DOHH2 (cell line): ENCODE measurements around the gene PDE8B.

ENCODE experiments used
- H3F3A ChIP-seq: fragments of 200-600 bp; sonication (generic), shearing (Covaris generic); 2 replicates; pipeline ENCODE4 v1.6.0; 2016; ENCODE audit warnings: antibody characterized with exemption, mild to moderate bottlenecking; ENCODE audit not compliant: control insufficient read depth, insufficient read depth
- H3K27ac ChIP-seq: fragments of 200-600 bp; sonication (generic); 2 replicates; pipeline ENCODE4 v1.5.1; 2014; ENCODE audit warnings: low read depth, mild to moderate bottlenecking, low read length, moderate library complexity
- H3K27me3 ChIP-seq: fragments of 200-600 bp; sonication (generic); 2 replicates; pipeline ENCODE4 v1.6.1; 2014; ENCODE audit warnings: mild to moderate bottlenecking, low read length, mixed read lengths; ENCODE audit not compliant: control insufficient read depth
- H3K36me3 ChIP-seq: fragments of 200-600 bp; sonication (generic); 2 replicates; pipeline ENCODE4 v1.6.1; 2014; ENCODE audit warnings: mild to moderate bottlenecking, low read length, moderate library complexity, mixed read lengths; ENCODE audit not compliant: control insufficient read depth
- H3K4me1 ChIP-seq: fragments of 200-600 bp; sonication (generic); 2 replicates; pipeline ENCODE4 v1.6.1; 2014; ENCODE audit warnings: mild to moderate bottlenecking, low read length, mixed read lengths; ENCODE audit not compliant: control insufficient read depth
- H3K4me2 ChIP-seq: fragments of 200-600 bp; sonication (generic); 2 replicates; pipeline ENCODE4 v1.6.0; 2014; ENCODE audit warnings: mild to moderate bottlenecking, low read length, moderate library complexity
- H3K4me3 ChIP-seq: fragments of 200-600 bp; sonication (generic); 2 replicates; pipeline ENCODE4 v1.5.1; 2014; ENCODE audit warnings: mild to moderate bottlenecking, low read length, mixed read lengths
- H3K79me2 ChIP-seq: fragments of 200-600 bp; sonication (generic); 2 replicates; pipeline ENCODE4 v1.6.1; 2014; ENCODE audit warnings: mild to moderate bottlenecking, low read length, mixed read lengths; ENCODE audit not compliant: control insufficient read depth
- H3K9me2 ChIP-seq: fragments of 200-600 bp; sonication (generic); replicated peaks from 2 replicates; pipeline ENCODE4 v1.6.1; 2014; ENCODE audit warnings: mild to moderate bottlenecking, low read length, mixed read lengths; ENCODE audit not compliant: control insufficient read depth
- H3K9me3 ChIP-seq: fragments of 200-600 bp; sonication (generic); 2 replicates; pipeline ENCODE4 v1.6.1; 2014; ENCODE audit warnings: antibody characterized with exemption, low read length, mixed read lengths; ENCODE audit not compliant: control insufficient read depth, insufficient read depth
- H4K20me1 ChIP-seq: fragments of 200-600 bp; sonication (generic); 2 replicates; pipeline ENCODE4 v1.6.0; 2014; ENCODE audit warnings: low read depth, mild to moderate bottlenecking, antibody characterized with exemption, low read length, moderate library complexity; ENCODE audit not compliant: control insufficient read depth, insufficient read depth
- EZH2phosphoT487 ChIP-seq: fragments of 200-600 bp; sonication (generic); IDR thresholded peaks from 2 replicates; pipeline ENCODE4 v1.6.1; 2017; ENCODE audit warnings: borderline replicate concordance, mild to moderate bottlenecking, antibody characterized with exemption, low read length, moderate library complexity, mixed read lengths
- TF ChIP-seq, protein P1 (sequence below): fragments of 200-600 bp; sonication (generic); IDR thresholded peaks from one replicate; pipeline ENCODE4 v1.5.1; 2014; ENCODE audit warnings: antibody characterized with exemption, mild to moderate bottlenecking, low read depth, low read length; ENCODE audit not compliant: poor library complexity, severe bottlenecking

The PDE8B gene

DNA sequence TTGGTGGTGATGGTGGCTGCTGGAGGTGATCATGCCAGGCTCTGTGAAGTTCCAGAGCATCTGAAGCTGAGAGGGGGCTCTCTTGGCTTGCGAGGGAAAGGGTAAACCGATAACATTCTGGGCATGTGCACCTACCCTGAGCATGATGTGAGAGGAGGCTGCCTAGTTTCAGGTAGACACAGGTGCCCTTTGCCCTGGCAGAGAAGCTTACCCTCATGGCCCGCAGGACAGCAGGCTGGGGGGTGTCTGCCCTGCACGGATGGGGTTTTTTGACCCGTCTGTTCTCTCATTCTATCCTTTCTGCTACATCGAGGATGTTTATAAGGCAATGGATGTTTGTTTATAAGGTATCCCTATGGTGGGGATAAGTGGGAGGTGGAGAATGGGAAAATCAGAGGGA lies 148.8 kb downstream of the PDE8B start:
- H3K27me3 ChIP-seq: no peaks in the 10 kb centered on the region
- no peak overlapping the region for H3K4me3 ChIP-seq
- H3K4me1 ChIP-seq: no peaks in the 10 kb centered on the region
- H3K36me3 ChIP-seq: no peaks in the 10 kb centered on the region
- H3K27ac ChIP-seq: no peak overlapping the region
- no peaks in the 10 kb centered on the region for H3K79me2 ChIP-seq
- H4K20me1 ChIP-seq: no peaks in the 10 kb centered on the region
- no peaks in the 10 kb centered on the region for H3F3A ChIP-seq
- no peaks in the 10 kb centered on the region for H3K9me3 ChIP-seq
- no peak overlapping the region for H3K4me2 ChIP-seq
- TF ChIP-seq EZH2phosphoT487: no peak
- TF ChIP-seq, protein P1, sequence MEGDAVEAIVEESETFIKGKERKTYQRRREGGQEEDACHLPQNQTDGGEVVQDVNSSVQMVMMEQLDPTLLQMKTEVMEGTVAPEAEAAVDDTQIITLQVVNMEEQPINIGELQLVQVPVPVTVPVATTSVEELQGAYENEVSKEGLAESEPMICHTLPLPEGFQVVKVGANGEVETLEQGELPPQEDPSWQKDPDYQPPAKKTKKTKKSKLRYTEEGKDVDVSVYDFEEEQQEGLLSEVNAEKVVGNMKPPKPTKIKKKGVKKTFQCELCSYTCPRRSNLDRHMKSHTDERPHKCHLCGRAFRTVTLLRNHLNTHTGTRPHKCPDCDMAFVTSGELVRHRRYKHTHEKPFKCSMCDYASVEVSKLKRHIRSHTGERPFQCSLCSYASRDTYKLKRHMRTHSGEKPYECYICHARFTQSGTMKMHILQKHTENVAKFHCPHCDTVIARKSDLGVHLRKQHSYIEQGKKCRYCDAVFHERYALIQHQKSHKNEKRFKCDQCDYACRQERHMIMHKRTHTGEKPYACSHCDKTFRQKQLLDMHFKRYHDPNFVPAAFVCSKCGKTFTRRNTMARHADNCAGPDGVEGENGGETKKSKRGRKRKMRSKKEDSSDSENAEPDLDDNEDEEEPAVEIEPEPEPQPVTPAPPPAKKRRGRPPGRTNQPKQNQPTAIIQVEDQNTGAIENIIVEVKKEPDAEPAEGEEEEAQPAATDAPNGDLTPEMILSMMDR: no peak
- H3K9me2 ChIP-seq: no peaks in the 10 kb centered on the region

DNA sequence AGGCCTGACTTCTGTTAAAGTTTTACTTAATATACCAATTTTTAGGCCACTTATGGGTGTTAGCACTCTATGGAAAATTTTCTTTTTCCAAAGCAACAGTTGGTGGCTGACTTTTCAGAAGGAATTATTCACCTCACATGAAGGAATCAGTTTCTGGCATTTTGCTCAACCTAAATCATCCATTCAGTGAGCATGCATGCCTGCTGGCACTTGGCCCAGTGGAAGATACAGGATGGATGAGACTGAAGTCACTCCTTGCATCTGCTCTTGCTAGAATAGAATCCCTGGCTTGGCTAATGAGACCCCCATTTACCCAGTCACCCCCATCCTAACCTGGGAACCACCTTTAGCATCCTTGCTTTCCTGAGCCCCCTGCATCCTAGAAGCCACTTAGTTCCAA lies 149.9 kb downstream of the PDE8B start:
- Histone ChIP-seq H3F3A (no peaks in the 10 kb centered on the region), H3K4me2 (no peak overlapping the region), H3K36me3 (no peaks in the 10 kb centered on the region), H3K27me3 (no peaks in the 10 kb centered on the region), H3K4me3 (no peak overlapping the region), H3K9me2 (no peaks in the 10 kb centered on the region), H3K4me1 (no peaks in the 10 kb centered on the region), H3K9me3 (no peaks in the 10 kb centered on the region), H3K79me2 (no peaks in the 10 kb centered on the region), H3K27ac (no peak overlapping the region), H4K20me1 (no peaks in the 10 kb centered on the region)
- TF ChIP-seq, protein P1: no peak
- TF ChIP-seq EZH2phosphoT487: no peak

DNA sequence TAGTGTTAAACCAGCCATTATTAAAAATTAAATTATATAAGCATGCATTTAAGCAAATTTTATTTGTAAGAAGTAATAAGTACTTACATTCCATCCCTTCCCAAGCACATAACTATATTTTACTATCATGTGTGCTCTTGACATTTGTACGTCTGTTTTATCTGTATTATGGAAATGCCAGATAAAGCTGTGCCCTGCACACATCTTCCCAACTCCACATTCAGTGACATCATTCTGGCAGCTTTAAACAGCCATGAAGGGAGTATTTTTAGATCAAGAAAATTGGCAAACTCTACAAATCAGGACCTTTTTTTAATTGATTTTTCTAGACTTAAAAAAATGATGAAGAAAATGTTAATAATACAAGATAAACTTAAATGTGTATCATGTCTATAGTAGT lies 150.5 kb downstream of the PDE8B start:
- H4K20me1 ChIP-seq: no peaks in the 10 kb centered on the region
- no peak for TF ChIP-seq EZH2phosphoT487
- TF ChIP-seq, protein P1: no peak
- no peak overlapping the region for H3K4me2 ChIP-seq
- no peaks in the 10 kb centered on the region for H3K36me3 ChIP-seq
- H3K79me2 ChIP-seq: no peaks in the 10 kb centered on the region
- no peaks in the 10 kb centered on the region for H3K9me3 ChIP-seq
- H3K27ac ChIP-seq: no peak overlapping the region
- no peaks in the 10 kb centered on the region for H3F3A ChIP-seq
- H3K4me1 ChIP-seq: no peaks in the 10 kb centered on the region
- H3K4me3 ChIP-seq: no peak overlapping the region
- H3K9me2 ChIP-seq: no peaks in the 10 kb centered on the region
- no peaks in the 10 kb centered on the region for H3K27me3 ChIP-seq
